HCT116 (cell line): ENCODE results near the gene CHRNB4. TPM values are rescaled to one million over a fixed set of nuclear protein-coding genes. Genes with fewer than 3 reads are reported as not detected.

ENCODE experiments used
- ATAC-seq: fragments of 200-7000 bp; cut with Tn5 transposase; 2 replicates; pipeline ENCODE4 v1.9.1; 2020; ENCODE audit warnings: mild to moderate bottlenecking, moderate library complexity
- BruUV-seq: library from RNA; stranded (reverse); fragments of 400-500 nt; replicated peaks from 2 replicates; lab custom pipeline; 2021; lab: Mats Ljungman, UMichigan
- CTCF ChIA-PET: fragments of 300-600 bp; sonication (Branson Sonifier 250); formaldehyde crosslinking; loops from one replicate; lab custom pipeline; 2021; ENCODE audit warnings: antibody characterized with exemption; lab: Charles Lee
- POLR2A ChIA-PET: fragments of 300-600, 350-600 bp; sonication (Branson Sonifier 250); formaldehyde crosslinking; loops from one replicate; lab custom pipeline; 2021; ENCODE audit warnings: antibody characterized with exemption; lab: Charles Lee
- RAD21 ChIA-PET, 2 experiments: fragments of 300-600 bp; sonication (Branson Sonifier 250); formaldehyde crosslinking; loops; one replicate each; lab custom pipeline; 2023; ENCODE audit warnings: low total read pairs in 2 of 2; ENCODE audit not compliant: uncharacterized antibody in 2 of 2, unreplicated experiment in 2 of 2, low non-redundant PET in 1 of 2; lab: Charles Lee
- DNase-seq: peaks from one replicate; pipeline ENCODE4 v3.0.0-alpha.2; 2010; ENCODE audit warnings: low read depth, low spot score
- H2AFZ ChIP-seq: fragments of 200-600 bp; shearing (Covaris generic), sonication (generic); 2 replicates; pipeline ENCODE4 v1.6.1; 2017; ENCODE audit warnings: low read depth, mixed run types, mixed read lengths, antibody characterized with exemption, low read length; ENCODE audit not compliant: poor library complexity, severe bottlenecking
- H3K27ac ChIP-seq: 2 replicates; pipeline ENCODE4 v1.5.1; 2012; ENCODE audit warnings: low read depth, low read length
- H3K27me3 ChIP-seq: fragments of 200-600 bp; sonication (generic); 2 replicates; pipeline ENCODE4 v1.6.1; 2016; ENCODE audit warnings: mixed run types, low read length, mixed read lengths; ENCODE audit not compliant: insufficient read depth
- H3K36me3 ChIP-seq, 2 experiments: fragments of 200-500 bp in 1 of 2; fragments of 200-600 bp in 1 of 2; sonication (Bioruptor generic) in 1 of 2; sonication (generic) in 1 of 2; 2 replicates each; pipeline versions ENCODE4 v1.5.1 to v1.6.1; 2014 to 2016; ENCODE audit warnings: low read length in 2 of 2, inconsistent platforms in 1 of 2, mixed read lengths in 1 of 2, mixed run types in 1 of 2; ENCODE audit not compliant: insufficient read depth in 2 of 2, control insufficient read depth in 1 of 2
- H3K4me1 ChIP-seq, 2 experiments: fragments of 200-600 bp in 1 of 2; sonication (generic) in 1 of 2; 2 replicates each; pipeline versions ENCODE4 v1.5.1 to v1.6.1; 2012 to 2017; ENCODE audit warnings: low read length in 2 of 2, inconsistent platforms in 1 of 2, mild to moderate bottlenecking in 1 of 2, mixed read lengths in 1 of 2, mixed run types in 1 of 2, moderate library complexity in 1 of 2; ENCODE audit not compliant: insufficient read depth in 2 of 2, control insufficient read depth in 1 of 2
- H3K4me2 ChIP-seq: fragments of 200-600 bp; sonication (generic); 2 replicates; pipeline ENCODE4 v1.6.1; 2017; ENCODE audit warnings: mixed run types, low read length, mixed read lengths
- H3K4me3 ChIP-seq, 2 experiments: fragments of 200-600 bp in 1 of 2; sonication (generic) in 1 of 2; replicated peaks in 1 of 2; 2 replicates each; pipeline ENCODE4 v1.5.1; 2011 to 2016; ENCODE audit warnings: low read length in 2 of 2, control low read depth in 1 of 2, low read depth in 1 of 2, mild to moderate bottlenecking in 1 of 2, mixed read lengths in 1 of 2, mixed run types in 1 of 2
- H3K79me2 ChIP-seq: fragments of 200-600 bp; sonication (generic); 2 replicates; pipeline ENCODE4 v1.6.1; 2017; ENCODE audit warnings: mild to moderate bottlenecking, mixed run types, low read length, moderate library complexity, mixed read lengths; ENCODE audit not compliant: insufficient read depth
- H3K9ac ChIP-seq: fragments of 200-600 bp; sonication (generic); 2 replicates; pipeline ENCODE4 v1.6.1; 2016; ENCODE audit warnings: low read length, mixed read lengths
- H3K9me2 ChIP-seq: fragments of 200-600 bp; sonication (generic), shearing (Covaris generic); 2 replicates; pipeline ENCODE4 v1.6.1; 2017; ENCODE audit warnings: mixed run types, mild to moderate bottlenecking, moderate library complexity; ENCODE audit not compliant: insufficient read depth
- H3K9me3 ChIP-seq, 2 experiments: fragments of 200-500 bp in 1 of 2; fragments of 200-600 bp in 1 of 2; sonication (Bioruptor generic) in 1 of 2; sonication (generic) in 1 of 2; 2 replicates each; pipeline ENCODE4 v1.6.1; 2014 to 2017; ENCODE audit warnings: low read length in 2 of 2, mixed read lengths in 2 of 2, inconsistent platforms in 1 of 2, low read depth in 1 of 2, mild to moderate bottlenecking in 1 of 2, mixed run types in 1 of 2, moderate library complexity in 1 of 2; ENCODE audit not compliant: control insufficient read depth in 1 of 2, insufficient read depth in 1 of 2
- H4K20me1 ChIP-seq: fragments of 200-600 bp; sonication (generic), shearing (Covaris generic); 2 replicates; pipeline ENCODE4 v1.6.1; 2017; ENCODE audit warnings: mixed run types, mild to moderate bottlenecking, moderate library complexity; ENCODE audit not compliant: insufficient read depth
- CTCF ChIP-seq, 3 experiments: fragments of 200-600 bp in 1 of 3; sonication (generic) in 1 of 3; IDR thresholded peaks in 2 of 3; conservative IDR thresholded peaks in 1 of 3; 2 replicates each; pipeline ENCODE4 v1.5.1; 2012 to 2017; ENCODE audit warnings: low read depth in 2 of 3, low read length in 2 of 3, antibody characterized with exemption in 1 of 3, borderline replicate concordance in 1 of 3, control low read depth in 1 of 3, mild to moderate bottlenecking in 1 of 3, mixed read lengths in 1 of 3, mixed run types in 1 of 3, moderate library complexity in 1 of 3; ENCODE audit not compliant: insufficient read depth in 1 of 3
- EZH2phosphoT487 ChIP-seq: fragments of 200-600 bp; IDR thresholded peaks from 2 replicates; pipeline ENCODE4 v1.6.1; 2018; ENCODE audit warnings: antibody characterized with exemption, borderline replicate concordance
- REST ChIP-seq: IDR thresholded peaks from 2 replicates; pipeline ENCODE4 v1.6.1; 2012; ENCODE audit warnings: low read depth
- SRF ChIP-seq: IDR thresholded peaks from 2 replicates; pipeline ENCODE4 v1.6.1; 2012; ENCODE audit warnings: low read depth
- ZFX ChIP-seq: fragments of 450-650 bp; IDR thresholded peaks from 2 replicates; pipeline ENCODE4 v1.6.1; 2017
- ZNF274 ChIP-seq: fragments of 200-500 bp; sonication (Bioruptor generic); IDR thresholded peaks from 2 replicates; pipeline ENCODE4 v1.6.1; 2014; ENCODE audit warnings: mild to moderate bottlenecking, low read depth, low read length, inconsistent platforms
- intact Hi-C: fragments of 100-400 bp; cut with micrococcal nuclease; formaldehyde crosslinking; loops from 2 replicates; pipeline ENCODE4 v1.10.0; 2022
- total RNA-seq: library from RNA; stranded (reverse); gene quantifications from one replicate; pipeline ENCODE4 v1.2.1, GENCODE V29; 2021; ENCODE audit not compliant: unreplicated experiment

Gene CHRNB4
- total RNA-seq, 1 experiment from 2014 or later: 2.0 TPM

- Histone ChIP-seq H3K4me1 (no peaks in the 10 kb centered on the region), H3K4me2 (no peak overlapping the region), H3K9me3 (no peaks in the 10 kb centered on the region), H3K27ac (no peak overlapping the region), H3K79me2 (no peaks in the 10 kb centered on the region), H3K27me3 (0 out of 2 replicates have a peak, but pooled peaks cover 3% of the 10 kb centered on the region), H3K9ac (no peak overlapping the region), H3K36me3 (no peaks in the 10 kb centered on the region), H3K4me3 (no peak overlapping the region), H3K9me2 (no peaks in the 10 kb centered on the region), H2AFZ (no peak overlapping the region), H4K20me1 (no peaks in the 10 kb centered on the region)
- no peak for TF ChIP-seq CTCF (IDR thresholded peaks at IDR 0.05 in 2 of 3, conservative IDR thresholded peaks at IDR 0.05 in 1 of 3; ENCODE audit: borderline replicate concordance in 1 of 3, insufficient read depth in 1 of 3, low read depth in 2 of 3, low read length in 2 of 3)
- TF ChIP-seq ZFX: no peak
- no peak for TF ChIP-seq ZNF274
- no peak for TF ChIP-seq SRF
- no peak for TF ChIP-seq REST
- no peak for TF ChIP-seq EZH2phosphoT487
- ChIA-PET CTCF (no interaction called here), POLR2A (no interaction called here), RAD21 (no interaction called here)
- DNase-seq (no peak), ATAC-seq (no peak)
- intact Hi-C loops: no loop called here
- BruUV-seq: no TSS peak
Observed at GRCh38 chr15:78658823-78659222, 17.8 kb upstream of the CHRNB4 start.
